ENCODE data around the gene GALNTL6. TPM values are rescaled to one million over a fixed set of nuclear protein-coding genes. Genes with fewer than 3 reads are reported as not detected.
"Not testable (repeated sequence)": the region's sequence is repeated elsewhere in the genome, so short reads cannot be mapped to it uniquely, and the experiment has no call there.

Gene GALNTL6
- polyA plus RNA-seq, 1 donor (not counting 4 experiments of a cell fraction or from before 2014, with no cell fraction given), result not detected

- Histone ChIP-seq H3K4me1 (ENCODE audit: control insufficient read depth, extremely low read depth, insufficient read depth, low read length) (no peaks in the 10 kb centered on the region), H3K36me3 (ENCODE audit: control insufficient read depth in 2 of 2, extremely low read depth in 1 of 2, insufficient read depth in 2 of 2, low read length in 2 of 2) (no peaks in the 10 kb centered on the region), H3K27ac (ENCODE audit: control insufficient read depth, insufficient read depth, low read length) (no peak overlapping the region), H3K79me2 (ENCODE audit: control insufficient read depth, insufficient read depth, low read length) (no peaks in the 10 kb centered on the region), H3K9ac (ENCODE audit: control insufficient read depth, extremely low read depth, insufficient read depth, low read length) (no peak overlapping the region), H3K4me3 (ENCODE audit: control insufficient read depth in 2 of 3, extremely low read depth in 1 of 3, insufficient read depth in 2 of 3, low read depth in 1 of 3, low read length in 3 of 3) (no peak overlapping the region), H4K20me1 (ENCODE audit: control insufficient read depth, extremely low read depth, insufficient read depth, low read length) (no peaks in the 10 kb centered on the region), H3K4me2 (ENCODE audit: control insufficient read depth, extremely low read depth, insufficient read depth, low read depth, low read length) (no peak overlapping the region), H3K27me3 (ENCODE audit: control insufficient read depth, extremely low read depth, insufficient read depth, low read length) (peaks cover 7% of the 10 kb centered on the region), H3K9me1 (ENCODE audit: control insufficient read depth, extremely low read depth, insufficient read depth, low read length) (no peaks in the 10 kb centered on the region), H2AFZ (ENCODE audit: control insufficient read depth, low read length) (no peak overlapping the region), H3K9me3 (ENCODE audit: control insufficient read depth, low read depth, low read length) (no peaks in the 10 kb centered on the region)
- FAIRE-seq (no peak), DNase-seq (ENCODE audit: low read depth, low spot score) (no peak)
- TF ChIP-seq CTCF (optimal IDR thresholded peaks at IDR 0.05 in 1 of 3, IDR thresholded peaks at IDR 0.05 in 1 of 3, conservative IDR thresholded peaks at IDR 0.05 in 1 of 3; ENCODE audit: extremely low read depth in 1 of 3, insufficient read depth in 2 of 3, low read length in 3 of 3) (no peak), EZH2 (IDR thresholded peaks at IDR 0.05; ENCODE audit: low read length) (no peak)
- dilution Hi-C loops (cut with MboI; ENCODE audit: extremely low pct_ligation_motif_present, low sequenced_read_pairs), result no loop called here
Observed at GRCh38 chr4:172963498-172964294, 1150.5 kb downstream of the GALNTL6 start.

- dilution Hi-C loops (cut with MboI; ENCODE audit: extremely low pct_ligation_motif_present, low sequenced_read_pairs), result not testable (repeated sequence)
Observed at GRCh38 chr4:172970189-172970588, 1157.0 kb downstream of the GALNTL6 start.

More at GRCh38 chr4:172970189-172970588, 1157.0 kb downstream of the GALNTL6 start:
- H3K79me2 ChIP-seq (ENCODE audit: control insufficient read depth, insufficient read depth, low read length); DNase-seq (ENCODE audit: low read depth, low spot score); H3K4me1 ChIP-seq (ENCODE audit: control insufficient read depth, extremely low read depth, insufficient read depth, low read length); H3K27me3 ChIP-seq (ENCODE audit: control insufficient read depth, extremely low read depth, insufficient read depth, low read length); H3K9me3 ChIP-seq (ENCODE audit: control insufficient read depth, low read depth, low read length); H3K36me3 ChIP-seq (ENCODE audit: control insufficient read depth in 2 of 2, extremely low read depth in 1 of 2, insufficient read depth in 2 of 2, low read length in 2 of 2); FAIRE-seq; H3K9ac ChIP-seq (ENCODE audit: control insufficient read depth, extremely low read depth, insufficient read depth, low read length); H3K9me1 ChIP-seq (ENCODE audit: control insufficient read depth, extremely low read depth, insufficient read depth, low read length); H3K27ac ChIP-seq (ENCODE audit: control insufficient read depth, insufficient read depth, low read length); H3K4me2 ChIP-seq (ENCODE audit: control insufficient read depth, extremely low read depth, insufficient read depth, low read depth, low read length); H4K20me1 ChIP-seq (ENCODE audit: control insufficient read depth, extremely low read depth, insufficient read depth, low read length); H2AFZ ChIP-seq (ENCODE audit: control insufficient read depth, low read length); H3K4me3 ChIP-seq (ENCODE audit: control insufficient read depth in 2 of 3, extremely low read depth in 1 of 3, insufficient read depth in 2 of 3, low read depth in 1 of 3, low read length in 3 of 3): not testable (repeated sequence)

All from keratinocyte (primary cell).